NOMO-1 (cell line): ENCODE data around the gene TMCC1.
"Not testable (repeated sequence)": the region's sequence is repeated elsewhere in the genome, so short reads cannot be mapped to it uniquely, and the experiment has no call there.

Experiments used
- DNase-seq, 2 experiments: peaks; one replicate each; lab custom pipeline; 2025; ENCODE audit not compliant: unreplicated experiment in 2 of 2; lab: John Stamatoyannopoulos, UW

The TMCC1 gene

GRCh38 chr3:129893581-129894070 is at the start of gene TMCC1:
Gene TMCC1, minus strand, starts transcription at chr3:129893711.
- DNase-seq: peak; percentile 85 to 95

DNA sequence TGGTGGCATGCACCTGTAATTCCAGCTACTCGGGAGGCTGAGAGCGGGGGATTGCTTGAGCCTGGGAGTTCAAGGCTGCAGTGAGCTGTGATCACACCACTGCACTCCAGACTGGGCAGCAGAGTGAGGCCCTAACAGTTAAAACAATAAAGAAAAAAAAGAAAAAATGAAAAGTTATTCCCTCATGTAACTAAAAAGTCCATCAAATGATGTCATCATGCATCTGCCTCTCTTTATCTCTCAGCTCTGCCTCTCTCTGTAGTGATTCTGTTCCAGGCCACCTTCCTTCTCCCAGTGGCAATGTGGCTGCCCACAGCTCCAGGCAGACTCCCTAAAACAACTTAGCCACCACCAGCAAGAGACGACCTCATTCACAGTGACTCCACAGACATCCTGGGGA is 49.5 kb upstream of the TMCC1 start:
- no peak for DNase-seq

DNA sequence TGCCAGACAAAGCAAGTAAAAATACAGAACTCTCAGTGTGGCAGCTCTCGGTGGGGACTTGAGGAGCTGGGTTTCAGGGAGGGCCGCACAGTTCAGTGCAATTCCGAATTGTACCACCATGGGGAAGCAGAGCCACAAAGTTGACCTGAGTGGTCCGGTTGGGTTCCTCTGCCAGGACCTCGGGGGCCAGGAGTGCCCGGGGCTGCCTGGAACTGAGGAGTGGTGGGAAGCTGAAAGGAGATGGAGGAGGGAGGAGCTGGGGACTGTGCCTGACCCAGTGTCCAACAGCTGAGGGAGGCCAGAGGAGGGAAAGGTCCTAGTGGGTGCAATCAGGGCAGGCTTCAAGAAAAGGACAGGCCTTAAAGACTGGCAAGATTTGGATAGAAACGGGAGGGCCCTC is 48.8 kb upstream of the TMCC1 start:
- peak; percentile 71 for DNase-seq

GRCh38 chr3:129940086-129940485 is 46.6 kb upstream of the TMCC1 start:
- DNase-seq: no peak

DNA sequence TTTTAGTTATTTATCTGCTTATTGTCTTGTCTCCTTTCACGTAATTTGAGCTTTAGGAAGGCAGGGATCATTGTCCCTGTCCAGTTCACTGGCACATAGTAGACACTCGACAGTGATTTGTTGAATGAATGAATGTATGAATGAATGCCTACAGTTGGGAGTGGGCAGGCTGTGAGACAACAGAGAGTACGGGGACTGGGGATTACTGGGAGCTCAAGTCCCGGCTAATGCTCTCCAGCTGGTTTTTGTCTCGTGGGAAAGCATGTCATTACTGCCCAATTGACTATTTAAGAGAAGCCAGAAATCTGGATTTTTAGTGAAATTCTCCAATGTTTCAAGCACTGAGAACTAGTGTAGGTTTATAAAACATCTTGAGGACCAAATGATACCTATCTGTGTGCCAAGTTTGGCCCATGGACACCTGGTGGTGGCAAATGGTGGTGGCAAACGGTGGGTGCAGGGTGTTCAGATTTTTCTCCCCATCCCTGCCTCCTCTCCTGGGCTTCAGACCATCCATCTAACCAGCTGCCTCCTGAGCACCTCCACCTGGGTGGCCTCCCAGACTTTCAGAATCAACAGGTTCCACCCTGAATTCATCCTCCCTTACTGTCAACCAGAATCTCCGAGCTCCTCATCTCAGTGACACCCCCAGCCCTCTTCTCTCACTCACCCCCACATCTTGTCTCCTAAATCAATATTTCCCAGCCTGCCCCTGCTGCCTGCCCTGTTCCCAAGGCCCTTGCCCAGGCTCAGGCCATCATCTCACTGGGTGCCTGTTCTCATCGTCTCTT is 44.8 kb upstream of the TMCC1 start:
- no peak for DNase-seq

DNA sequence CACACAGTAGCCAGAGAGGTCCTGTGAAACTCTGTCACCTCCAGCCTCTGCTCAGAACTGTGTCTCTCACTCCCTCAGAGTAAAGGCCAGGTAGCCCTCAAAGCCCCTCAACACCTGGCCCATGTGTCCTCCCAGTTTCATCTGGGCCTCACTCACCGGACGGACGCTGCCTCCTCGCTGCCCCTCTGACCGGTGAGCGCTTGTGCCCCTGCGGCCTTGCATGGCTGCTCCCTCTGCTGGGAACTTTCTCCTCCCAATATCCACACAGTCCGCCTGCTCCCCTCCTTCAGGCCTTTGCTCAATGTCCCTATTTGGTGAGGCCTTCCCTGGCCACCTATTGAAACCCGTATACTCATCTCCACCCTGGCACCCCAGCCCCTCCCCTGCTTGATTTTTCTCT is 44.2 kb upstream of the TMCC1 start:
- no peak for DNase-seq

GRCh38 chr3:129936757-129937156 is 43.2 kb upstream of the TMCC1 start:
- peak; percentile 70 to 90 for DNase-seq

- DNase-seq: peak; percentile 31 to 56
Measured at GRCh38 chr3:129934234-129935123, 41.0 kb upstream of the TMCC1 start.

DNA sequence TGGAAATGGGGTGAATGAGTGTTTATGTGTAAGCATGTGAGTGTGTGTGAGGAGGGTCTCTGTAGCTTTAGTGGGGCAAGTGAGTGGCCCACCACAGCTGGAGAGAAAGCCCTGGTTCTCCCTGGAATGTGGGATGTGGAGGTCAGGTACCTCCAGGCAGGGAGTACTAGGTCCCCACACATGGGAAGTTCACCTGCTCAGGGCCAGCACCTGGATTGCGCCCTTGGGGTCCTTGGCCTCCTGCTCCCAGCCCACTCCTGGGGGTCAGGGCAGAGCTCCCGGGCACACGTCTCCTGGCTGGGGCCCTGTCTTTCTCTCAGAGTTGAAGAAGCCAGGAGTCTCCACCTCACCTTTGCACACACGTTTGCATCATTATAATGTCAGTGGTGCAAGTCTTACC is 40.0 kb upstream of the TMCC1 start:
- DNase-seq: no peak

DNA sequence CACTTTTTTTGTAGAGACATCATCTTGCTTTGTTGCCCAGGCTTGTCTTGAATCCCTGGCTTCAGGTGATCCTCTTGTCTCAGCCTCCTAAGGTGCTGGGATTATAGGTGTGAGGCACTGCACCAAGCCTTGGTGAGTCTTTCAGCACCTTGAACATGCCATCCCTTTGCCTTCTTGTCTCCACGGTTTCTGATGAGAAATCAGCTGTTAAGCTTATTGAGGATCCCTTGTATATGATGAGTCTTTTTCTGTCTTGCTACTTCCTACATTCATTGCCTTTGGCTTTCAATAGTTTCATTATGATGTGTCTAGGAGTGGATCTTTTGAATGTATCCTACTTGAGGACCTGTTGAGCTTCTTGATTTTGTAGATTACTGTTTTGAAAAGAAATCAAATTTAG is 35.9 kb upstream of the TMCC1 start:
- DNase-seq: no peak

DNA sequence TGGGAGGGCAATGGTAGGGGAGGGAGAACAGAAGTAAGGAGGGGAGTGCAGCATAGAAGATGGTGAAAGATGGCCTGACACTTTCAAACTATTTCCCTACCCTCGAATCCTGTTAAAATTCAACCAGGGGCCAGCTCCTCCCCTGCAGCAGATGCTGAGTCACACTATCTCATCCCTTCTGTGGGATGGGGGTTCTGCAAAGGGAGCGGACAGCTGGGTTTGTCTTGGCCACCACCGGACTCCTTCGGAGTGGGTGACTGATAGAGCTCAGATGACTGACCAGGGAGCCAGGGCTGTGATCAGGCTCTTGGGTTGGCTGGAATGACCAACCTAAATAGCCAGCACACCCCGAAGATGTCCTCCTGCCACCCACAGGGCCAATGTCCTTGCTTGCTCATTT is 33.6 kb upstream of the TMCC1 start:
- no peak for DNase-seq

DNA sequence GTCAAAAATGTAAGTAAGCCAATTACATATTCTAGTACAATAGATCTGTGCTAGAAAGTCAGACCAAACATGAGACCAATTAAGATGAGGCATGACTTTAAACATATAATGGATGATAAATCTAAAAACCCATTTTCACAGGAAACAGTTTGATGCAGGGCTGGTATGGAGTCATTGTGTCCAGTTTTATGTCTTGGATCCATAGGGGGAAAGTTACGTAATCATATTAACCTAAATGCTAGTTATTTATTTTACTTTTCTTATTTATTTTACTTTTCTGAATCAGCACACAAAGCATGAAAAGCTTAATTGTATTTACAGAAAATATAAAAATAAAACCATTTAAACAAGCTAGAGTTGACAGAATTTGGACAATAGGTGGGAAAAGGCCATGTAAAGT is 26.3 kb upstream of the TMCC1 start:
- DNase-seq: no peak

DNA sequence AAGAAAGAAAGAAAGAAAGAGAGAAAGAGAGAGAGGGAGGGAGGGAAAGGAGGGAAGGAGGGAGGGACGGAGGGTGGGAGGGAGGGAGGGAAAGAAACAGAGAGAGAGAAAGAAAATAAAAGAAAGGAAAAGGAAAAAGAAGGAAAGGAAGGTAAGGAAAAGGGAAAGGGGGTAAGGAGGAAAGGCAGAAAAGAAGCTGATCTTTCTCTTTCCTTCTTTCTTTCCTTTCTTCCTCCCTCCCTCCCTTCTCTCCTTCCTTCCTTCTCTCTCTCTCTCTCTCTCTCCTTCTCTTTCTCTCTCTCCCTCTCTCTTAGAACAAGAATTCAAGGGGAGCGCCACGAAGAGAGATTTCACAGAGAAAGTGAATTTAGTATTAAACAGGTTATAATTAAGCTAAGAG is 25.8 kb upstream of the TMCC1 start:
- no peak for DNase-seq

GRCh38 chr3:129918461-129918860 is 24.9 kb upstream of the TMCC1 start:
- no peak for DNase-seq

- DNase-seq: no peak
Measured at GRCh38 chr3:129917423-129918007, 24.0 kb upstream of the TMCC1 start.

GRCh38 chr3:129913618-129914017 is 20.1 kb upstream of the TMCC1 start:
- no peak for DNase-seq

GRCh38 chr3:129911261-129911861 is 17.9 kb upstream of the TMCC1 start:
- peak; percentile 85 to 93 for DNase-seq

GRCh38 chr3:129909235-129909634 is 15.7 kb upstream of the TMCC1 start:
- not testable (repeated sequence) for DNase-seq

DNA sequence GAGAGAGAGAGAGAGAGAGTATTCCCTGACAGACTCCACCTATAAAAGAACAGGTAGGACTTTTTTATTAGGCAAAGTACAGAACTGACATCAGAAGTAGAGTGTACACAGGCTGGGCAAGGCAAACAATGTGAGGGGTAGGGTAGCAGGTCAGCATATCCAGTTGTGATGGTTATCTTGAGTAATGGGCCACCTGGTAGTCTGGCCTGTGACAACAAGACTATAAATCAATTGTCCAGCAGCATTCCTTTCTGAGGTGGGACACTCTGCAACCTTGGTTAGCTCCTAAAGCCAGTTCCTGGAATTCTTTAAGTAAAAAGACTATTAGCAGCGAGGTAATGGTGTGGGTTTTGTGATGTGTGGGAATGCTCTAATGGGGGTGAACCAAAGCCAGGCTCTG is 14.9 kb upstream of the TMCC1 start:
- DNase-seq: no peak

GRCh38 chr3:129901272-129901671 is 7.8 kb upstream of the TMCC1 start:
- not testable (repeated sequence) for DNase-seq

GRCh38 chr3:129897026-129897425 is 3.5 kb upstream of the TMCC1 start:
- DNase-seq: no peak
